ENCODE data around the gene ATG10.

The ATG10 gene

GRCh38 chr5:82182662-82183061 lies 210.8 kb downstream of the ATG10 start:
- DNase-seq (ENCODE audit: low read depth, low spot score) = no peak
- H3K4me3 ChIP-seq (ENCODE audit: low read depth, low read length) = no peak overlapping the region
- in situ Hi-C loops (cut with HindIII; ENCODE audit: low sequenced_read_pairs) = no loop called here
- TF ChIP-seq CTCF (IDR thresholded peaks at IDR 0.05; ENCODE audit: low read depth, low read length) = no peak

GRCh38 chr5:82183828-82184227 lies 212.0 kb downstream of the ATG10 start:
- no peak for TF ChIP-seq CTCF (IDR thresholded peaks at IDR 0.05; ENCODE audit: low read depth, low read length)
- no peak for DNase-seq (ENCODE audit: low read depth, low spot score)
- no peak overlapping the region for H3K4me3 ChIP-seq (ENCODE audit: low read depth, low read length)
- in situ Hi-C loops (cut with HindIII; ENCODE audit: low sequenced_read_pairs) = no loop called here

GRCh38 chr5:82185851-82186250 lies 214.0 kb downstream of the ATG10 start:
- in situ Hi-C loops (cut with HindIII; ENCODE audit: low sequenced_read_pairs) = no loop called here
- no peak overlapping the region for H3K4me3 ChIP-seq (ENCODE audit: low read depth, low read length)
- no peak for TF ChIP-seq CTCF (IDR thresholded peaks at IDR 0.05; ENCODE audit: low read depth, low read length)
- DNase-seq (ENCODE audit: low read depth, low spot score) = no peak

- no peak for DNase-seq (ENCODE audit: low read depth, low spot score)
- no peak overlapping the region for H3K4me3 ChIP-seq (ENCODE audit: low read depth, low read length)
- no peak for TF ChIP-seq CTCF (IDR thresholded peaks at IDR 0.05; ENCODE audit: low read depth, low read length)
- in situ Hi-C loops (cut with HindIII; ENCODE audit: low sequenced_read_pairs) = no loop called here
Measured at GRCh38 chr5:82197550-82197949, 225.7 kb downstream of the ATG10 start.

GRCh38 chr5:82204567-82204966 lies 232.7 kb downstream of the ATG10 start:
- no peak overlapping the region for H3K4me3 ChIP-seq (ENCODE audit: low read depth, low read length)
- TF ChIP-seq CTCF (IDR thresholded peaks at IDR 0.05; ENCODE audit: low read depth, low read length) = no peak
- DNase-seq (ENCODE audit: low read depth, low spot score) = no peak
- in situ Hi-C loops (cut with HindIII; ENCODE audit: low sequenced_read_pairs) = no loop called here

- H3K4me3 ChIP-seq (ENCODE audit: low read depth, low read length) = no peak overlapping the region
- no peak for TF ChIP-seq CTCF (IDR thresholded peaks at IDR 0.05; ENCODE audit: low read depth, low read length)
- no peak for DNase-seq (ENCODE audit: low read depth, low spot score)
- in situ Hi-C loops (cut with HindIII; ENCODE audit: low sequenced_read_pairs) = no loop called here
Measured at GRCh38 chr5:82205005-82205404, 233.2 kb downstream of the ATG10 start.

GRCh38 chr5:82208371-82208770 lies 236.5 kb downstream of the ATG10 start:
- no peak overlapping the region for H3K4me3 ChIP-seq (ENCODE audit: low read depth, low read length)
- DNase-seq (ENCODE audit: low read depth, low spot score) = no peak
- no peak for TF ChIP-seq CTCF (IDR thresholded peaks at IDR 0.05; ENCODE audit: low read depth, low read length)
- in situ Hi-C loops (cut with HindIII; ENCODE audit: low sequenced_read_pairs) = no loop called here

Data from astrocyte of the spinal cord (primary cell).